Measurements from ENCODE around the gene LEMD2.

LEMD2 gene

DNA sequence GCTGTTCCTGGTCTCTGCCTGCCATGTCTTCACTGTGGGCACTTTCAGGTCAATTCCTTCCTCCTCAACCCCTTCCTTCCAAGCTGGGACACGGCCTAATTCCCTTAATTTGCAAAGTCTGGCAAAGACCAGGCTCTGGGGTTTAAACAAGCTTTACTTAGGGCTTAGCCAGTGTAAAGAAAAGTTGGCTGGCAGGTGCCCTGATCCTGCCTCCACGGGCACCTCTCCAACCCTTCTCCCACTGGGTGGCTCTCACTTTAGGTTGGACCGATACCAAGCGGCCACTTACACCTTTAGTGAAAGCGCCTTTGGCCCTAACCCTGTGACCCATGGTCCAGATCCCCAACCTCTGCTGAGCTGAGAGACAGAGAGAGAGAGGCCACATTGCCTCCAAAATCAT is 28.6 kb upstream of the LEMD2 start:
- Histone ChIP-seq H3K27me3 (replicated peaks; ENCODE audit: control insufficient read depth, insufficient read depth, low read length) (peaks cover 71% of the 10 kb centered on the region), H3K4me3 (ENCODE audit: low read length) (no peak overlapping the region), H3K9me3 (ENCODE audit: control insufficient read depth, low read length) (no peaks in the 10 kb centered on the region), H3K9ac (ENCODE audit: low read length) (no peak overlapping the region), H3K36me3 (ENCODE audit: control insufficient read depth, insufficient read depth, low read length, severe bottlenecking) (no peaks in the 10 kb centered on the region), H3K4me1 (ENCODE audit: control insufficient read depth, insufficient read depth, low read length) (no peaks in the 10 kb centered on the region)
- DNase-seq (ENCODE audit: low read depth), result no peak

DNA sequence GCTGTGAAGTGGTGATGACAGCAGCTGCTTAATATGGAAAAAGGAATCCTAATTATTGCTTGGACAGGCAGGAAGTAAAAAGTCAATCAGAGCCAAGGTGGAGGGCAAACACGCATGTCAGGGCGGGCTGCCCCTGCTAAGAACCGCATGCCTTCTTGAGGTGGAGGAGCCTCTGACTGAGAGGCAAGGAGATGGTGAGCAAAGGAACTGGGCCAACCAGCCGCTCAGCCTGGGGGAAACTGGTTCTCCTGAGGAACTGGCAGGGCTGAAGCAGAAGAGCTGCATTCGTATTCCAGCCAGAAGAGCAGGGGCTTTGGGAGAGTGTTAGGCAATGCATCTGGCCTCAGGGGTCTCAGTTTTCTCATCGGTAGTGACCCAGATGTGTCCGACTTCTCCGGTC is 28.0 kb upstream of the LEMD2 start:
- no peaks in the 10 kb centered on the region for H3K9me3 ChIP-seq (ENCODE audit: control insufficient read depth, low read length)
- DNase-seq (ENCODE audit: low read depth), result no peak
- H3K27me3 ChIP-seq (replicated peaks; ENCODE audit: control insufficient read depth, insufficient read depth, low read length), result peaks cover 66% of the 10 kb centered on the region
- H3K4me1 ChIP-seq (ENCODE audit: control insufficient read depth, insufficient read depth, low read length), result no peaks in the 10 kb centered on the region
- no peak overlapping the region for H3K9ac ChIP-seq (ENCODE audit: low read length)
- H3K4me3 ChIP-seq (ENCODE audit: low read length), result no peak overlapping the region
- no peaks in the 10 kb centered on the region for H3K36me3 ChIP-seq (ENCODE audit: control insufficient read depth, insufficient read depth, low read length, severe bottlenecking)

DNA sequence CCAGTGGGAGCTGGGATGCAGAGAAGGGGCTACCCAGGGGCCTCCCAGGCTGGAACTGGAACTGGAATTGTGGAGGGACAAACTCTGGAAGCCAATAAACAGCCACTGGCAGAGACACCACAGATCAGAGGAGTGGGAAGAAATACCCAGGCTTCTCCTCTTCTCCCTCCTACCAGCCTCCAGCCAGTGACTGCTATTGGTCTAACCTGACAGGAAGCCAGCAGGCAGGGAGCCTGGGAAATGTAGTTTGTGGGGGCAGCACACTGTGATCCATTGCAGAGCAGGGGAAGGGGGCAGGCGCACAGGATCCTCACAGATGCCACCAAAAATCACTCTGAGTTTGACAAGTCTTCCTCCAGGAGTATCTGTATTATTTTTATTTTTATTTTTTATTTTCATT is 26.9 kb upstream of the LEMD2 start:
- Histone ChIP-seq H3K36me3 (ENCODE audit: control insufficient read depth, insufficient read depth, low read length, severe bottlenecking) (no peaks in the 10 kb centered on the region), H3K9me3 (ENCODE audit: control insufficient read depth, low read length) (no peaks in the 10 kb centered on the region), H3K4me3 (ENCODE audit: low read length) (no peak overlapping the region), H3K27me3 (replicated peaks; ENCODE audit: control insufficient read depth, insufficient read depth, low read length) (peaks cover 74% of the 10 kb centered on the region), H3K9ac (ENCODE audit: low read length) (no peak overlapping the region), H3K4me1 (ENCODE audit: control insufficient read depth, insufficient read depth, low read length) (no peaks in the 10 kb centered on the region)
- DNase-seq (ENCODE audit: low read depth), result peak; percentile 7

DNA sequence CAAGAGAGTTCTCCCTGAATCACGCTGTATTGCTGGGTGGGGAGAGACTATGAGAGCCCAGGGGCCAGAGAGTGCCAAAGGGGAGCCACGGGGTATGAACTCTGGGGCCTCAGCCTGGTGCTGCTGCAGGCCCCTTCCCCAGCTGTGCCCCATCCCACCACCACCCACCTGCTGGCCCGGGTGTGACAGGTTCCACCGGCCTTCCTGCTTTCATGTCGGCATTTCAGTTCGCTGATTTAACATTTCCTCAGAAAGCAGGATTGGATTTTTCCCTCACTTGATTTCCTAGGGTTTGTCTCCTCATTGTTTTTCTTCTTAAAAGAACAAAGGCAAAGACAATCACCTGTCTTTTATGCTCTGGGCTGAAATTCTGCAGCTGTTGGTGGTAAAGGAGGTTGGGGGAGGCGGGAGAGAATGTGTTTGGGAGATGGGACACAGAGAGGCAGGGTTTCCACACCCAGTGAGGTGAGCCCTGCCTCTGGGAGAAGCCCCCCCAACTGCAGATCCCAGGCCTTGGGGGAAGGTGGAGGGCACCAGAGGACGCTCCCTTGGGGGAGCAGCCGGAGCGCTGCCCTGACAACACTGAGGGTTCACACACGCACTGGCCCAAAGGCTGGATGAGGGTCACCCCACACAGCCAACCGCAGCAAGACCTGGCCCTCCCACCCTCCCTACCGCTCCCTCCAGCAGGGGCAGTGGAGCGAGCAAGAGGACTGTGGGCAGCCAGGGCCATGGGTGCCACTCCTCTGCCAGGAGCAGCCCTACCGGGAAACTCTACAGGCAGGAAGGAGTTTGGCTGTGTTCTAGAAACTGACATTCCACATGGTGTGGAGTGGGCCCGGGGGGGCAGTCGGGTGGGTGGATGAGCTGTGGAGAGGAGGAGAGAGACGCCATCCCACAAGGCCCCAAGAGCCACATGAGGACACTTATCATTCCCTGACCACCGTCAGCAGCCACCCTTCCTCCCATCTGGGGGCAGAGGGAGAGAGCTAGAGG is 25.4 kb upstream of the LEMD2 start:
- no peak for DNase-seq (ENCODE audit: low read depth)
- Histone ChIP-seq H3K4me1 (ENCODE audit: control insufficient read depth, insufficient read depth, low read length) (no peaks in the 10 kb centered on the region), H3K27me3 (replicated peaks; ENCODE audit: control insufficient read depth, insufficient read depth, low read length) (peaks cover 71% of the 10 kb centered on the region), H3K36me3 (ENCODE audit: control insufficient read depth, insufficient read depth, low read length, severe bottlenecking) (no peaks in the 10 kb centered on the region), H3K4me3 (ENCODE audit: low read length) (no peak overlapping the region), H3K9me3 (ENCODE audit: control insufficient read depth, low read length) (no peaks in the 10 kb centered on the region), H3K9ac (ENCODE audit: low read length) (no peak overlapping the region)

DNA sequence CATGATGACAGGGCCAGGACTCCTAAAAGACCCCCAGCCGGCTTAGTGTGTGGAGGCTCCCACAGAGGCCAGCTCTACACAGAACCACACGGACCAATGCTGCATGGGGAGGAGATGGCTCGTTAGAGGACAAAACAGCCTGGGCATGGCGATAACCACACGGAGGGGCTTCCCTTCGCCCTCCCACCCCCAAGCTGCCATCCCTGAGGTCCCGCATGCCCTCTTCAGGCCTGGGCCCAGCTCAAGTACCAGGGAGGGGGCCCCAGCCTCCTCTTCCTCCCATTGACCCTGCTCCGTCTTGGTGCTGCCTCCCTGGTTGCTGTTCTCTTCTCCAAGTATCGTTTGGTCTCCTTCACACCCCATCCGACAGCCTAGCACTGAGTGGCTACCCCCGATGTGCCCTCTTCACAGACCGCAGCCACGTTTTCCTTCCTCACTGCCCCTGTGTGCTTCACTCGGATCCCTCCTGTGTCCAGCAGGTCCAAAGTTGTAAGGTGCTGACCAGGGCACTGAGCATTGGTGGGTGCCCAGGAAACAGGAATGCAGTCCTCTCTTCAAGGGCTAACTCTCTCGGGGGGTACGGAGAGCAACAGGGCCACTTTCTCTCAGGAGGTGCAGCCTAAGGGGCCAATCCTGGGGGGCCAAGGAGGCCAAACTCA is 24.4 kb upstream of the LEMD2 start:
- Histone ChIP-seq H3K27me3 (replicated peaks; ENCODE audit: control insufficient read depth, insufficient read depth, low read length) (peaks cover 71% of the 10 kb centered on the region), H3K36me3 (ENCODE audit: control insufficient read depth, insufficient read depth, low read length, severe bottlenecking) (no peaks in the 10 kb centered on the region), H3K4me1 (ENCODE audit: control insufficient read depth, insufficient read depth, low read length) (no peaks in the 10 kb centered on the region), H3K9ac (ENCODE audit: low read length) (no peak overlapping the region), H3K9me3 (ENCODE audit: control insufficient read depth, low read length) (peaks cover 3% of the 10 kb centered on the region), H3K4me3 (ENCODE audit: low read length) (no peak overlapping the region)
- DNase-seq (ENCODE audit: low read depth), result no peak

DNA sequence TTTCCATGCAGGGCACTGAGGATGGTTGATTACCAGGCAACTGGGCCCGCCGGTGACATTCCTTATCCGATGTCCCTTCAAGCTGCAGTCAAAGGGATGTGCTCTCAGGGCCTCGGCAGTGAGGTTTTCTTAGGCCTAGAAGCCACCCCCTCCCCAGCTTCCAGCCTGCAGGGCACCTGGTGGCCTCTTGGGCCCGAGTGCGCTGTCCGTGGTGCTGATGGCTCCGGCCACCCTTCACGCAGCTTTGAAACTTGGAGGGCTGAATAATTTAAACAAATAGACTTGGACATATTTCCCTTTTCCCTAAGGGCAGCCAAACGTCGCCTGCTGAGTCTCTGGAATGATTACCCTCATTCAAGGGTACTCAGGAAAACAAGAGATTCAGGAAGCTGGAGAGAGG is 23.7 kb upstream of the LEMD2 start:
- Histone ChIP-seq H3K36me3 (ENCODE audit: control insufficient read depth, insufficient read depth, low read length, severe bottlenecking) (no peaks in the 10 kb centered on the region), H3K9ac (ENCODE audit: low read length) (no peak overlapping the region), H3K9me3 (ENCODE audit: control insufficient read depth, low read length) (peaks cover 4% of the 10 kb centered on the region), H3K4me3 (ENCODE audit: low read length) (no peak overlapping the region), H3K27me3 (replicated peaks; ENCODE audit: control insufficient read depth, insufficient read depth, low read length) (peaks cover 71% of the 10 kb centered on the region), H3K4me1 (ENCODE audit: control insufficient read depth, insufficient read depth, low read length) (no peaks in the 10 kb centered on the region)
- peak; percentile 69 for DNase-seq (ENCODE audit: low read depth)

DNA sequence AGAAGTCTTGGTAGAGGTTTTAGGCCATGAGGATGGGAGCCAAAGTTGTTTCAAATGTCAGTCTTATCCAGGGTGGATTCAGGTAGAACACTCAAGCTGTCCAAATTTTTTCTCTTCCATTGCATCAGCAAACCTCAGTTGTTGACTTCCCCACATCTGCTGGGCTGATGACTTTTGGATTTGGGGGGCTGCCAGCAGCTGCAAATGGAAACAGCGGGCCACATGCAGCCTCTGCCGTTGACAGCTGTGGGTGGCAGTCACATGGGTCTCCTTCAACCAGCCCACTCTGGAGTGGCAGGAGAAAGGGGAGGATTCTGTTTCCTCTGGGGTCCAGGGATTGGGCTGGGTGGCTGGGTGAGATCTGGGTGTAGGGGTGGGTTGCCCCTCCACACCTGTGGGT is 20.7 kb upstream of the LEMD2 start:
- peaks cover 4% of the 10 kb centered on the region for H3K9me3 ChIP-seq (ENCODE audit: control insufficient read depth, low read length)
- H3K4me1 ChIP-seq (ENCODE audit: control insufficient read depth, insufficient read depth, low read length), result no peaks in the 10 kb centered on the region
- peaks cover 72% of the 10 kb centered on the region for H3K27me3 ChIP-seq (replicated peaks; ENCODE audit: control insufficient read depth, insufficient read depth, low read length)
- H3K36me3 ChIP-seq (ENCODE audit: control insufficient read depth, insufficient read depth, low read length, severe bottlenecking), result no peaks in the 10 kb centered on the region
- no peak overlapping the region for H3K9ac ChIP-seq (ENCODE audit: low read length)
- no peak overlapping the region for H3K4me3 ChIP-seq (ENCODE audit: low read length)
- DNase-seq (ENCODE audit: low read depth), result no peak

DNA sequence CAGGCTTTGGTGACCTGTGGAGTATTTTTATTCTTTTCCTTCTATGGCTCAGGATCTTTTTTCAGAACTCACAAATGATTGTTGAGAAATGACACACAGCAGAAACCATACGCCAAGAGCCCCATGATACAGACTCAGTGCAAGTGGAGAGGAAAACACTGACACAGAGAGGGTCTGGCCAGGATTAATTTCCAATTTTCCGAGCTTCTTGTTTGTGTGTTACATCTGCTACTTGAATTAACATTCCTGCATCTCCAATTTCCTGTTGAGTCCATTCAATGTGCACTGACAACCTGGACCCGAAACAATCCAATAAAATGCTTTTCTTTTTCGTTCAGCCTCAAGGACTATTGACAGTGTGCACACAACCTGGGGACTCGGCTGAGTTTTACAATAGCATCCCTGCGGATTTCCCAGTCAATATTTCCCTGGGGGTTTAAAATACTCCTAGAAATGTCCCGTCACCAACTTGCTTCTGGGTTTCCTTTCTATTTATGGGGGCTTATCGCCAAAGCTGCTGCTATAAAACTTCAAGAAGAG is 19.8 kb upstream of the LEMD2 start:
- Histone ChIP-seq H3K27me3 (replicated peaks; ENCODE audit: control insufficient read depth, insufficient read depth, low read length) (peaks cover 74% of the 10 kb centered on the region), H3K36me3 (ENCODE audit: control insufficient read depth, insufficient read depth, low read length, severe bottlenecking) (no peaks in the 10 kb centered on the region), H3K9me3 (ENCODE audit: control insufficient read depth, low read length) (peaks cover 4% of the 10 kb centered on the region), H3K4me1 (ENCODE audit: control insufficient read depth, insufficient read depth, low read length) (no peaks in the 10 kb centered on the region), H3K9ac (ENCODE audit: low read length) (no peak overlapping the region), H3K4me3 (ENCODE audit: low read length) (no peak overlapping the region)
- no peak for DNase-seq (ENCODE audit: low read depth)

DNA sequence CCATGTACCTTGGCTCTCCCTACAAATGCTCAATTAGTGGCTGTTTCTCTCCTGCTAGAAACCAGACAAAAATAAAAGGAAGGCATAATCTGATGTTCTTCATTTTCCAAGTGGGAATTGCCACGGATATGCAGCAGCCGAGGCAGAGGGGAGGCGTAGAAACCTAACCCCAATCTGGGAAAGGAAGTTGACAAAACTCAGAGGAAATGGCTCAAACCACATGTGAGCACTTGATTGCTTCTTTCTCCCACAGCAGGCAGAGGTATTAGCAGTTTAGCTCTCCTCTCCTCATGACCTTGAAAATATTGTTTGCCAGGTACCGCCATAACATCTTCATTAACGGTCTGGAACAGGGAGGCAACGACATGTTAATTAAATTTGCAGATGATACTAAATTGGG is 18.7 kb upstream of the LEMD2 start:
- no peak overlapping the region for H3K9ac ChIP-seq (ENCODE audit: low read length)
- no peak overlapping the region for H3K4me3 ChIP-seq (ENCODE audit: low read length)
- H3K4me1 ChIP-seq (ENCODE audit: control insufficient read depth, insufficient read depth, low read length), result no peaks in the 10 kb centered on the region
- no peaks in the 10 kb centered on the region for H3K36me3 ChIP-seq (ENCODE audit: control insufficient read depth, insufficient read depth, low read length, severe bottlenecking)
- H3K9me3 ChIP-seq (ENCODE audit: control insufficient read depth, low read length), result peaks cover 4% of the 10 kb centered on the region
- no peak for DNase-seq (ENCODE audit: low read depth)
- peaks cover 70% of the 10 kb centered on the region for H3K27me3 ChIP-seq (replicated peaks; ENCODE audit: control insufficient read depth, insufficient read depth, low read length)

DNA sequence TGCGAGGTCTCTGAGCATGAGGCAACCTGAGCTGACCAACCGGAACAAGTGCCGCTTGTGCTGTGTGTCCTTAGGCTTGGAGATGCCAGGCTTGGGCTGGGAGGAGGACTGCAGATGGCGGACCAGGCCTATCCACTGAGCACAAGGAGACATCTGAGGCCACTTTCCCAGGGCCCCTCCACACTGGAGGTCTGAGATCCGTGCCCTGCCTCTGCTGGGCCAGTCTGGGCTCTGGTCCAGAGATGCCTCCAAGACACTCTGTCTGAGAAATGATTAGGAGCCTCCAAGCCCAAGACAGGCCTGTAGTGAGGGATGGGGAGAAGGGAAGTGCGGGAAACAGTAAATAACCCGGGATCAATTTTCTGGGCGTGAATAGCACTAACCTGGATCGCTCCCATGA is 17.9 kb upstream of the LEMD2 start:
- H3K4me1 ChIP-seq (ENCODE audit: control insufficient read depth, insufficient read depth, low read length), result no peaks in the 10 kb centered on the region
- H3K9me3 ChIP-seq (ENCODE audit: control insufficient read depth, low read length), result peaks cover 4% of the 10 kb centered on the region
- H3K27me3 ChIP-seq (replicated peaks; ENCODE audit: control insufficient read depth, insufficient read depth, low read length), result peaks cover 70% of the 10 kb centered on the region
- H3K9ac ChIP-seq (ENCODE audit: low read length), result no peak overlapping the region
- no peak for DNase-seq (ENCODE audit: low read depth)
- H3K36me3 ChIP-seq (ENCODE audit: control insufficient read depth, insufficient read depth, low read length, severe bottlenecking), result no peaks in the 10 kb centered on the region
- H3K4me3 ChIP-seq (ENCODE audit: low read length), result no peak overlapping the region

DNA sequence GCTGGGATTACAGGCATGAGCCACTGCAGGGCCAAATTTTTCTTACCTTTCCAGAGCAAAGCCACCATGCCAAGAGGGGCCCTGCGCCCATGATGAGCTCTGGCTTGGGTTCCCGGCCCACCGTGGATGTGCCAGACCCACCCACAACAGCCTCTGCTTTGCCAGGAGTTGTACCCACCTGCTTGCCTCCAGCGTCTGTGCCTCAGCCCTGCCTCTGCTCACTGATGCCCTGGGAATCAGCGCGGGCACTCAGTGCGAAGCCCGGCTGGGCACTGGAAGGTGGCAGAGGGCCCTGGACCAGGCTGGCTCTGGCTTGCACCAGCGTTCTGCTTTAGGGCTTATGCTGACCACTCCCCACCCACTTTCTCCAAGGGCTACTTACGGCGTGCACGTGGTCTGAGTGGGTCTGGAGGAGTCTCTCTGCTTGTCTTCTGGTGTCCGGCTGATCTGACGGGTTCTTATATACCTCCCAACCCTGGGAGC is 14.7 kb upstream of the LEMD2 start, which contains the start of gene MLN:
MLN (minus strand) TSS at position 433 of the 483 bp plus-strand sequence. CDS start 2,840 bp downstream, outside the sequence.
- H3K4me3 ChIP-seq (ENCODE audit: low read length), result no peak within 1 kb of the TSS
- peaks cover 51% of the 10 kb centered on the region for H3K27me3 ChIP-seq (replicated peaks; ENCODE audit: control insufficient read depth, insufficient read depth, low read length)
- peaks cover 3% of the 10 kb centered on the region for H3K9me3 ChIP-seq (ENCODE audit: control insufficient read depth, low read length)
- H3K9ac ChIP-seq (ENCODE audit: low read length), result no peak within 1 kb of the TSS
- H3K4me1 ChIP-seq (ENCODE audit: control insufficient read depth, insufficient read depth, low read length), result peaks cover 24% of the 10 kb centered on the region
- no peaks in the 10 kb centered on the region for H3K36me3 ChIP-seq (ENCODE audit: control insufficient read depth, insufficient read depth, low read length, severe bottlenecking)
- DNase-seq (ENCODE audit: low read depth), result no peak

All from adipocyte (in vitro differentiated cells).